ENCODE data around the gene PPP1R26. TPM values are rescaled to one million over a fixed set of nuclear protein-coding genes. Genes with fewer than 3 reads are reported as not detected.

PPP1R26 gene
- polyA plus RNA-seq, 2 of the 4 experiments (the other 2 are of a cell fraction): 8.5 to 12.7 TPM

GRCh38 chr9:135505406-135506187 is 26.0 kb downstream of the PPP1R26 start:
- DNase-seq (ENCODE audit: low read depth in 1 of 2, low spot score in 1 of 2): no peak
- TF ChIP-seq RCOR1 (IDR thresholded peaks at IDR 0.05; ENCODE audit: low read depth, low read length): no peak
- TF ChIP-seq MAFK (IDR thresholded peaks at IDR 0.05; ENCODE audit: partially characterized antibody): no peak
- no peak for TF ChIP-seq RARB (CRISPR knock-in tag; IDR thresholded peaks at IDR 0.05)
- TF ChIP-seq POLR2AphosphoS2 (conservative IDR thresholded peaks at IDR 0.05; ENCODE audit: low read length): no peak
- no peak for TF ChIP-seq HEYL (CRISPR knock-in tag; IDR thresholded peaks at IDR 0.05)
- no peak for TF ChIP-seq USF2 (IDR thresholded peaks at IDR 0.05)
- TF ChIP-seq PHF8 (IDR thresholded peaks at IDR 0.05; ENCODE audit: borderline replicate concordance, low read depth): no peak
- no peak for TF ChIP-seq GATA3 (IDR thresholded peaks at IDR 0.05; ENCODE audit: borderline replicate concordance)
- TF ChIP-seq TP53 (CRISPR knock-in tag; IDR thresholded peaks at IDR 0.05): no peak
- no peak for TF ChIP-seq ATOH8 (CRISPR knock-in tag; IDR thresholded peaks at IDR 0.05; ENCODE audit: low read depth)
- no peak for TF ChIP-seq POLR2A (IDR thresholded peaks at IDR 0.05; ENCODE audit: low read length)
- no peak for TF ChIP-seq ZC3H11A (IDR thresholded peaks at IDR 0.05)
- no peak for TF ChIP-seq HES2 (IDR thresholded peaks at IDR 0.05)
- no peak for TF ChIP-seq PBX3 (IDR thresholded peaks at IDR 0.05)
- TF ChIP-seq EHF (CRISPR knock-in tag; IDR thresholded peaks at IDR 0.05): no peak
- 89% methylated on average over 10 of the region's 24 CpGs for WGBS (ENCODE audit: missing lambda C conversion rate)
- H3K27ac ChIP-seq: no peak overlapping the region
- no peak overlapping the region for H3K4me3 ChIP-seq
- FAIRE-seq: no peak
- CTCF ChIA-PET: interaction anchor here (0.9 to 3.9 kb wide), 20 partner anchors 9 to 676 kb away, joined by 3 to 38 read pairs (median 8); partner anchors contain the start of gene PPP1R26
- ATAC-seq: no peak
- no peak overlapping the region for H3K4me2 ChIP-seq
- H3K4me1 ChIP-seq: peaks cover 12% of the 10 kb centered on the region
- POLR2A ChIA-PET: interaction anchor here (0.9 kb wide), 1 partner anchor 25 kb away, joined by 3 read pairs; no protein-coding TSS in a partner anchor
- no peaks in the 10 kb centered on the region for H3K9me3 ChIP-seq

- TF ChIP-seq KDM1A (IDR thresholded peaks at IDR 0.05; ENCODE audit: low read depth): no peak
- no peak for TF ChIP-seq NR3C1 (IDR thresholded peaks at IDR 0.05)
- TF ChIP-seq RNF2 (IDR thresholded peaks at IDR 0.05; ENCODE audit: borderline replicate concordance, low read depth): no peak
- TF ChIP-seq HMGXB4 (CRISPR knock-in tag; IDR thresholded peaks at IDR 0.05; ENCODE audit: borderline replicate concordance): no peak
- no peak for TF ChIP-seq RFX5 (IDR thresholded peaks at IDR 0.05)
- Histone ChIP-seq H3K27ac (no peak overlapping the region), H3K4me3 (no peak overlapping the region), H3K4me2 (no peak overlapping the region), H3K9me3 (no peaks in the 10 kb centered on the region), H3K4me1 (peaks cover 11% of the 10 kb centered on the region)
- CTCF ChIA-PET: interaction anchor here (0.9 to 3.9 kb wide), 9 partner anchors 13 to 675 kb away, joined by 3 to 38 read pairs (median 8); partner anchors contain the start of gene PPP1R26
- no peak for FAIRE-seq
- 100% methylated on average over 1 of the region's 14 CpGs for WGBS (ENCODE audit: missing lambda C conversion rate)
- POLR2A ChIA-PET: no interaction called here
- ATAC-seq: peak in 1 of 2 experiments; percentile 33; a peak in 3 of 6 replicates
- DNase-seq (ENCODE audit: low read depth in 1 of 2, low spot score in 1 of 2): no peak
These were observed 26.9 kb downstream of the PPP1R26 start for GRCh38 chr9:135506327-135507103.

Data from A549 (cell line).